ENCODE measurements around the gene SMPDL3A. TPM values are rescaled to one million over a fixed set of nuclear protein-coding genes. Genes with fewer than 3 reads are reported as not detected.

The SMPDL3A gene
- polyA plus RNA-seq, 1 experiment, result 105 TPM

- no peak for TF ChIP-seq CTCF (IDR thresholded peaks at IDR 0.05; ENCODE audit: low read depth, low read length)
- Histone ChIP-seq H3K4me3 (ENCODE audit: low read depth, low read length) (no peak overlapping the region), H3K27ac (ENCODE audit: low read depth, low read length) (no peak overlapping the region), H3K9me3 (ENCODE audit: control insufficient read depth, insufficient read depth, low read length) (no peaks in the 10 kb centered on the region), H3K27me3 (ENCODE audit: control insufficient read depth, insufficient read depth, low read length) (no peaks in the 10 kb centered on the region)
- ChIA-PET CTCF (interaction anchor here (0.6 to 2.7 kb wide), 2 partner anchors 52 to 57 kb away, joined by 5 to 13 read pairs; no protein-coding TSS in a partner anchor), POLR2A (no interaction called here)
- DNase-seq (ENCODE audit: low read depth, low spot score), result no peak
These were observed 7.3 kb upstream of the SMPDL3A start for GRCh38 chr6:122781716-122782115.

- no peaks in the 10 kb centered on the region for H3K9me3 ChIP-seq (ENCODE audit: control insufficient read depth, insufficient read depth, low read length)
- no peak overlapping the region for H3K4me3 ChIP-seq (ENCODE audit: low read depth, low read length)
- no peaks in the 10 kb centered on the region for H3K27me3 ChIP-seq (ENCODE audit: control insufficient read depth, insufficient read depth, low read length)
- H3K27ac ChIP-seq (ENCODE audit: low read depth, low read length), result no peak overlapping the region
- ChIA-PET CTCF (interaction anchor here (1.2 to 2.7 kb wide), 2 partner anchors 53 to 56 kb away, joined by 3 to 13 read pairs; no protein-coding TSS in a partner anchor), POLR2A (no interaction called here)
- TF ChIP-seq CTCF (IDR thresholded peaks at IDR 0.05; ENCODE audit: low read depth, low read length), result no peak
- no peak for DNase-seq (ENCODE audit: low read depth, low spot score)
These were observed 5.7 kb upstream of the SMPDL3A start for GRCh38 chr6:122783401-122783800.

GRCh38 chr6:122785891-122786290 lies 3.2 kb upstream of the SMPDL3A start:
- ChIA-PET CTCF (interaction anchor here (0.6 to 1.5 kb wide), 2 partner anchors 53 to 296 kb away, joined by 4 to 11 read pairs; no protein-coding TSS in a partner anchor), POLR2A (no interaction called here)
- no peak for TF ChIP-seq CTCF (IDR thresholded peaks at IDR 0.05; ENCODE audit: low read depth, low read length)
- Histone ChIP-seq H3K4me3 (ENCODE audit: low read depth, low read length) (no peak overlapping the region), H3K27me3 (ENCODE audit: control insufficient read depth, insufficient read depth, low read length) (no peaks in the 10 kb centered on the region), H3K9me3 (ENCODE audit: control insufficient read depth, insufficient read depth, low read length) (no peaks in the 10 kb centered on the region), H3K27ac (ENCODE audit: low read depth, low read length) (no peak overlapping the region)
- DNase-seq (ENCODE audit: low read depth, low spot score), result no peak

GRCh38 chr6:122787721-122788120 lies 1.3 kb upstream of the SMPDL3A start:
- TF ChIP-seq CTCF (IDR thresholded peaks at IDR 0.05; ENCODE audit: low read depth, low read length), result no peak
- no peak overlapping the region for H3K27ac ChIP-seq (ENCODE audit: low read depth, low read length)
- no peaks in the 10 kb centered on the region for H3K27me3 ChIP-seq (ENCODE audit: control insufficient read depth, insufficient read depth, low read length)
- H3K9me3 ChIP-seq (ENCODE audit: control insufficient read depth, insufficient read depth, low read length), result no peaks in the 10 kb centered on the region
- CTCF ChIA-PET, result interaction anchor here (1.2 kb wide), 1 partner anchor 57 kb away, joined by 4 read pairs; no protein-coding TSS in a partner anchor
- POLR2A ChIA-PET, result no interaction called here
- no peak for DNase-seq (ENCODE audit: low read depth, low spot score)
- H3K4me3 ChIP-seq (ENCODE audit: low read depth, low read length), result no peak overlapping the region

- CTCF ChIA-PET, result interaction anchor here (0.9 to 6.3 kb wide), 4 partner anchors 12 to 65 kb away, joined by 4 to 35 read pairs (median 18); no protein-coding TSS in a partner anchor
These were observed 850 bp upstream of the SMPDL3A start for GRCh38 chr6:122788208-122788607.

More at GRCh38 chr6:122788208-122788607, 850 bp upstream of the SMPDL3A start:
- peak overlapping the region; percentile 96 for H3K27ac ChIP-seq (ENCODE audit: low read depth, low read length)
- no peaks in the 10 kb centered on the region for H3K9me3 ChIP-seq (ENCODE audit: control insufficient read depth, insufficient read depth, low read length)
- no peaks in the 10 kb centered on the region for H3K27me3 ChIP-seq (ENCODE audit: control insufficient read depth, insufficient read depth, low read length)
- DNase-seq (ENCODE audit: low read depth, low spot score), result no peak
- POLR2A ChIA-PET, result interaction anchor here (1.7 to 2.0 kb wide), 4 partner anchors 11 to 51 kb away, joined by 9 to 37 read pairs (median 26); no protein-coding TSS in a partner anchor
- H3K4me3 ChIP-seq (ENCODE audit: low read depth, low read length), result peak overlapping the region; percentile 91
- no peak for TF ChIP-seq CTCF (IDR thresholded peaks at IDR 0.05; ENCODE audit: low read depth, low read length)

Data from AG04450 (cell line).